ENCODE data around the gene SLC5A9.
"Not testable (repeated sequence)": the region's sequence is repeated elsewhere in the genome, so short reads cannot be mapped to it uniquely, and the experiment has no call there.

Gene SLC5A9
- 0 to 0.19 (median 0) reads per million in 3 experiments for total RNA-seq

DNA sequence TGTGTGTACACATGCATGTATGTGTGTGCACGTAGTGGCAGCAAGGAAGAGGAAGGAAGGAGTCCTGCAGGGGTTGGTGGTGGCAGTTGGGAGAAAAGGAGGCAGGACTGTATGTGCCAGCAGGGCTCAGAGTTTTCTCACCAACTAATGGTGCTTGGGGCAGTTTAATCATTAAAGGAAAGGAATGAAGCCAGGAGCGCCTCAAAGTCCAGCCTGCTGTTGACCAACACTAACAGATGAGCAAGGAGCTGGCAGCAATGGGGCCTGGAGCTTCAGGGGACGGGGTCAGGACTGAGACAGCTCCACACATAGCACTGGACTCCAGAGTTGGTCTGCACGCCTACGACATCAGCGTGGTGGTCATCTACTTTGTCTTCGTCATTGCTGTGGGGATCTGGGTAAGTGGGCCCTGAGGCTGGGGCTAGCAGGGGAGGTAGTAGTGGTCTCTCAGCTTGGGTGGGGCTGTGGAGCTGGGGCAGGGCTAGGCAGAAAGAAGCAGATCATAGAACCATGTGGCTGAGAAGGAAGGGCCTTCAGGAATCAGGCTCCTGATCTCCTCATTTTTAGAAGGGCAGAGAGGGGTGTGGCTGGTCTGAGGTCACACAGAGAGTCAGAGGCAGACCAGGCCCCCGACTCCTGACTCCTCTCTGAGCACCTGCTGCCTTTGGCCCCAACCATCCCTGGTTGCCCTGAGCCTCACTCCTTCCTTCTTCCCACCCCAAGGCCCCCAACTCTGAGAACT is at the start of gene SLC5A9:
TSS of gene SLC5A9 (plus strand) at position 216 of the 742 bp plus-strand sequence. CDS start at position 237, 21 bp downstream.
- DNase-seq: no peak

DNA sequence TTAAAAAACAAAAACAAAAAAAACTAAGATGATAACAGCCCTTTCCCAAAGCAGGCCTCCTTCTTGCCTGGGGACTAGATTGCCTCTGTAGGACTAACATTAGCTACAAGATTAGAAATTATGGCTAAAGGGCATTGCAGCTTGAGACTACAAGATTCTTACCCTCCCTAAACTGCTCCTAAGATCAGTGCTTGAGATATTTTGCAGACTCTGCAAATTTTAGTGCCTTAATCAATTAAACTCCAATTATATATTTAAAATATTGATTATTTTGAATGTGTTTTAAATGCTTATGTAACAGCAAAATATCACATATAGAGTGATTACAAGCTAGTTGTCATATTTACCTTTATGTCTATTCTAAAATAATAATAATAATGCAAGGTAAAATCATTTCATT is 47.4 kb upstream of the SLC5A9 start:
- DNase-seq: no peak

DNA sequence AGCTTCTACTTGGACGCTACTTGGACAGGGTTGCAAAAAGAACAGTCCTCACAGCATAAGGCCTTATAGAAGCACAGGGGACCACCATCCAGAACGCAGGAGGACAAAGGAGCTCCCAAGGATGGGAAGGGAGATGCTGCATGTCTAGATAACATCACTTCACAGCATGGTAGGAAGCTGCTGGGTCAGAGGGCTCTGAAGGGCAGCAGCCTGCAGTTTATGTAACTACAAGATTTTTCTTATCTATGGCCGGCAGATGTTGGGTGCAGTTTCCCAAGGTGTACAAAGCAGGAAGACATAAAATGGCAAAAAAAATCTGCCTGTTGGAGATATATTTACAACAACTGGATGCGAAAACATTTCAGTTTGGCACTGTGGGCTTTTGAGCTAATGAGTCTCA is 45.3 kb upstream of the SLC5A9 start:
- no peak for DNase-seq

DNA sequence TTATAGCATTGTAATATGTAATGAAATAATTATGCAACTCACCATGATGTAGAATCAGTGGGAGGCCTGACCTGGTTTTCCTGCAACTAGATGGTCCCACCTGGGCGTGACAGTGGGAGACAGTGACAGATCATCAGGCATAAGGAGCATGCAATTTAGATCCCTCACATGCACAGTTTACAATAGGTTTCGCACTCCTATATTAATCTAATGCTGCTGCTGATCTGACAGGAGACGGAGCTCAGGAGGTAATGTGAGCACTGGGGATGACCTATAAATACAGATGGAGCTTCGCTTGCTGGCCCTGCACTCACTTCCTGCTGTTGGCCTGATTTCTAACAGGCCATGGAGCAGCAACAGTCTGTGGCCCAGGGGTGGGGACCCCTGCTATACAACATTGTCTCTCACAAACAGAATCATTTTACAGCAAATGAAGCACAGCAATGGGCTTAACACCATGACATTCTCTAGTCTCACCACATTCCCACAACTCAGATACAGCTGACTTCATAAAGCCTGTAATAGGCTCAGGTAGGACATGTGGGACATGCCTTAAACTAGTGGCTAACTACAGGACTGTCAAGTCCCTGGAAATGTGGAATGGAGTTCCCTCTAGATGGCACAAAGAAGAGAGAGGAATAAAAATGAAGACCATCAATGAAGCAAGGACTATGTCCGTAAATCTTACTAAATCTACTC is 40.7 kb upstream of the SLC5A9 start:
- DNase-seq: no peak

DNA sequence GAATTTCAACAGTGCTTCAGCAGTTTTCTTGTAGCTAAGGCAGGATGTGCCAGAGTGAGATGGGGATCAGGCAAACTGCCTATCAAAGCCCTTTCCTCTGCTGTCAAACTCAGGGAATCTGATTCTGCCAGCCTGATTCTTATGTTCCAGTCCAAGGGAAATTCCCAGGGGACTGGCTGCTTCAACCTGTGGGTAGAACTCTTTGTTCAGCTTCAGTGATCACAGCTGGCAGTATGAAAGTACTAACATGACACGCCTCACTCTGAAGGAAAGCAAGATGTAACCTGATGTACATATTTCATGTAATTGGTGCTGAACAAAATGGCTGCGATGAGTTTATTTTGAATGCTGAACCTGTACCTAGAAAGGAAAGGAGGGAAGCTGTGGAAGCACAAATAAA is 40.1 kb upstream of the SLC5A9 start:
- DNase-seq: no peak

DNA sequence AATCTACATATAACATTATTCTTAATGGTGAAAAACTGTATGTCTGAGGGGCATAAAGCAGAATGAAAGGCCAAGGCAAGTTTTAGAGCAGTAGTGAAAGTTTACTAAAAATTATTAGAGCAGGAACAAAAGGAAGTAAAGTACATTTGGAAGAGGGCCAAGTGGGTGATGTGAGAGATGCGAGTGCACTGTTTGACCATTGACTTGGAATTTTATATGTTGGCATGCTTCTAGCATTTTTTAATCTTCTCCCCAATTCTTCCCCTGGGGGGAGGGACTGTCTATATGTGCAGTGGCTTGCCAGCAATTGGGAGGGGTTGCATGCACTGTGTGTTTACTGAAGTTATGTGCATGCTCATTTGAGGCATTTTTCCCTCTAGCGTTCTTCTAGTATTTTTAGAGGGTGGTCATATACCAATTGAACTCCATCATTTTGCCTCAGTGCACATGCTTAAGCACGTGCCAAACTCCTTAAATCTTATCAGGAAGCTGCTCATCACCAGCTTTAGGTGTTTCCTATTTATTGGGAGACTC is 36.1 kb upstream of the SLC5A9 start:
- DNase-seq: no peak

DNA sequence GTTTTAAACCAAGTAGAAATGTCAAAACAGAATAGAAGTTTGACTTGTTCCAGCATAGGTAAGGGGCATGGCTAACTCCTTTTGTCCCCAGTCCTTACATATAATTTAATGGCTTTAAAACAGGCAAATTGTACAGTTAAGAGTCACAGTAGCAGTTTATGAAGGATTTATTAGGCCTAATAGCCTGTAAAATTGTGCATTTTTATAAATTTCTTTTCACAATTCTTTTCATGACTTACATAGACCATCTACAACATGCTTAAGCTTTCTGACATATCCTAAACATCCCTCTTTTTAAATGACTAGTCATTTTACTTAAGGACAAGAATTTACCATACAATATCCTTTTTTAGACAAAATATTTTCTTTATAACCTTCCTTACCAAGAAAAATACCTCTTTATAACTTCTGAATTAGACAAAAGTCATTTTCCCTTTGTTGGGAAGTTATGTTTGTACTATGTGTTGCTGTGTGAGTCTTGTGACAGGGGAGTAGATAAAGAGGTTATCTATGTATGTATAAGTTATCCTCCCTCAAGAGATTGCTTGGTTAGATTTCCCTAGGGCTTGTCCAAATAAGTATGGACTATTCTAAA is 34.5 kb upstream of the SLC5A9 start:
- DNase-seq: no peak

DNA sequence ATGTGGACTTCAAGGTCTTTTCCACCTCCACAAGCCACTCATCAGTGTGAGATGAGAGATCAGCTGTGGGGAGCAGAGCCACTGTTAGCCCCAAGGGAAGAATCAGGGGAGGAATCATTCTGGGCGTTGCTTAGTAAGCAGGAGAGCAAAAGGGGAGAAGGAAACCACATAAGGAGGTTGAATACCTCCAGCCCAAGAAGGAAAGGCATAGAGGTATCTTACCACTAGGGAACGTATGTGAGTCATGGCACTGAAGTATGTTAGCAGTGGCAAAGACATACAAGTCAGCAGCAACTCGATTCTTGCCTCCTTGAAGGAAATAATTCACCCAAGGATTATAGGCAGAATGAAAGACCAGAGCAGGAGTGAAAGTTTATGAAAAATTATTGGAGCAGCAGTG is 31.6 kb upstream of the SLC5A9 start:
- DNase-seq: no peak

DNA sequence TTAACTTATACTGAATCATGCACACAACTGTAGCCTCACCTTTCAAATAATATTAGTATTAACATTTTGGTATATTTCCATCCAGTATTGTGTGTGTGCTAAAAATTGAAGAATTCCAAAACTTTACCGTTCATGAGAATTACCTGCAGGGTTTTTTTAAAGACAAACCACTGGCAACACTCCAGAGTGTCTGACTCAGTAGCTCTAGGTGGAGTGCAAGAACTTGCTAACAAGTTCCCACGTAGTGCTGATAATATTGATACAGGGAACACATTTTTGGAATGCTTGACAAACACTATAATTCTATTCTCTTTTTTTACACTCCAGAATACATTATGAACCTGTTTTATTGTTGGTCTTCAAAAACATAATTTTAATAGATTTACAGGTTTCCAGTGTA is 27.7 kb upstream of the SLC5A9 start:
- DNase-seq: no peak

DNA sequence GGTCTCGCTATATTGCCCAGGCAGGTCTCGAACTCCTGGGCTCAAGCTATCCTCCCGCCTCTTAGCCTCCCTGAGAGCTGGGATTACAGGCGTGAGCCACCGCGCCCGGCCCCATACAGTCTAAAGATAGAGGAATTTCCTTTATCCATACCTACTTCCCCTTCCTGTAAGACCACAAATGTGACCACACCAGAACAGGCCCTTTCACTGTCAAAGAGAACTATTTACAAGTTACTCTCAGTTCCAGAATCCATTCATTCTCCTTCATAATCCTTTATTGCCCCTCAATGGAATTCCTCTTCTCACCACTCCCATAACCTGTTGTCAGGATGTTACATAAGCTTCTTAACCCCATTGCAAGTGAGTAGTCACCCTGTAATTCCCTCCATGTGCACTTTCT is 26.3 kb upstream of the SLC5A9 start:
- no peak for DNase-seq

DNA sequence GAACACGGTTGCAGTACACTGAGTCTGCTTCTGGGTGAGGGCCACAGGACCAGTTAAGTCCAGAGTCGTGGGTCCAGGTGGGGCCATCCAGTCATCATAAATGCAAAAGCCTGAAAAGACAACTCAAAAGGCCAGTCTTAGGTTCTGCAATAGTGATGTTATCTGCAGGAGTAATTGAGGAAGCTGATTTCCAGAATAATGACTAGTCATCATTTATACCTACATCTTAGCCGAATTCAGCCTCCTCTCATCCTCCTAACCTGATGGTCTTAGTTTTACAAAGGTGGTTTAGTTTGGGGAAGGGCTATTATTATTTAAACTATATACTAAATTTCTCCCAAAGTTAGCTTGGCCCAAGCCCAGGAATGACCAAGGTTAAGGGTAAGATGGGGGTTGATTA is 23.5 kb upstream of the SLC5A9 start:
- DNase-seq: no peak

DNA sequence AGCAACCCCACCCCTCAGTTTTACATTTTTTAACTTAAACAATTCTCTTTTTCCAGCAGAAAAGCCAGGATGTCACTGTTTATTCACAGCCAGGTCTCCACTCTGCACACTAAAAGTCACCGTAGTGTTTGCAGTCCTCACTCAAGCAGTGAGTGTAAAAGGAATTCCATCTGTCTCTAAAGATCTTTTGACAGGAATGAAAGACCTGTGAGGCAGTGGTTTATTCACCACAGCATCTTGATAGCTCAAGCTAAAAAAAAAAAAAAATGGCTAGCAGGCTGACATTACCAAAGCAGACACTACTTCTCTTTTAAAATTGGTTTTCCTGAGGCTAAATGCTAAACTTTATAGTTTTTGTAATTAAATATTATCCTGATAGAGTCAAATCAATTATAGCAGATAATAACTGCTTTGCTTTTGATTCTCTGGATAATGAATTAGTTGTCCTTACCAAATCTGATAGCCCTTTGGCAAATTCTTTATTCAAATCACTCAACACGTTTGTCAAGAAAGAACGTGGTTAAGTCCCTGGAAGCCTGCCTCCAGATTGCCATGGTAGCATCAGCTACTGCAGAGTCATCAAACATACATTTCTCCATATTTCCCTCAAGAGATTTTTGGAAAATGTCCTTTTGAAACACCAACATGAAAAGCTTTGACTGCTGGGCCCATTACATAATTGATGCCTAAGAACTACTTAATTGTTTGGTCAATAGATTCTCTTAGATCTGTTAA is 22.2 kb upstream of the SLC5A9 start:
- no peak for DNase-seq

DNA sequence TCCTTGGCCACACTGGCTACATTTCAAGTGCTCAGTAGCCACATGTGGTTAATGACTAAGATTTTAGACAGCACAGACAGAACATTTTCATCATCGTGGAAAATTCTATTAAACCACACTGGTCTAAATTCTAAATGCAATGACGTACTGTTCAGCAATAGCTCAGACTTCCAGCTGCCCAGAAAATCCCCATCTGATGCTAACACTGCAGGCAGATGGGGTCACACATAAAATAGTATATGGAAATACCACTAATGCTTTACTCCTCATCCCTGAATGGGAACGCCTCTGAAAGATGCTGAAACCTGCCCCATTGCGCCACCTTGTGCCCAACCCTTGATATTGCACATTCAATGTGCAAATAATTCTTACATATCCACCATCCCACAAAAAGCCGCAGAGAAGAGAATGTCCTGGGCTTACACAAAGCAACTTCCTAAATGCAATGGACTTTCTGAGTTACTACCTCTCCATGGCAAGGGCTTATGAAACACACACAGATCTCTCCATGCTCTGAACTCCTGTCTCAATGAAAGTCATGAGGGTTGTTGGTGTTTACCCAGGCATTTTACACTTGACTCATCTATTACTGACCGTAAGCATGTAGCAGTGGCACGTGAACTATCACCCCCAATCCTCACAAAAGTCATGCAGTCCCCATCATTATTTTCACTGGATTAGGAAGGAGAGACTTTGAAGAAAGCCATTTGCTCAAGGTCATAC is 20.3 kb upstream of the SLC5A9 start:
- DNase-seq: peak; percentile 10

DNA sequence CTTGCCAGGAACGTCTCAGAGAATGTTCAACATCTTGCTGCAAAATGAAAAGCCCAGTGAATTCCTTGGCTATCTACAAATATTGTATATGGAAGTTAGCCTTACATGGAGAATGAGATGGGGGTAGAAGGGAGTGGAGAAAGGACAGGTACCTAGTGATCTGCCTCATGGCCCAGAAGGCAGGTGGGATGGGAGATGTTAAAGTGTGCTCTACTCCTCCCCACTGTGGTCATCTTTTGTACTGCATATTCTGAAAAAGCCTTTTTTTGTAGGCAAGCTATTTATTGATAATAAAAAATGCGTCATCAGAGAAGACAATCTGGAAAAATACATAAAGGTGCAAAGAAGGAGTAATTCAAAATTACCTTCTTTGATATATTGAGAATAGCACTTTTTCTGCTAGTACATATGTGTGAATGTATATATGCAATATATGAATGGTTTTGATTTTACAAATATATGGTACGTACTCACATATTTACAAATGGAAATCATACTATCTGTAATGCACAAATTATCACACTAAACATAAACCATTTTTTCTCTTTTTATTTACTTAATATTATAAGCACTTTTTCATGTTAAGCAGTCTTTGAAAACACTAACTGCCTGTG is 19.1 kb upstream of the SLC5A9 start:
- no peak for DNase-seq

DNA sequence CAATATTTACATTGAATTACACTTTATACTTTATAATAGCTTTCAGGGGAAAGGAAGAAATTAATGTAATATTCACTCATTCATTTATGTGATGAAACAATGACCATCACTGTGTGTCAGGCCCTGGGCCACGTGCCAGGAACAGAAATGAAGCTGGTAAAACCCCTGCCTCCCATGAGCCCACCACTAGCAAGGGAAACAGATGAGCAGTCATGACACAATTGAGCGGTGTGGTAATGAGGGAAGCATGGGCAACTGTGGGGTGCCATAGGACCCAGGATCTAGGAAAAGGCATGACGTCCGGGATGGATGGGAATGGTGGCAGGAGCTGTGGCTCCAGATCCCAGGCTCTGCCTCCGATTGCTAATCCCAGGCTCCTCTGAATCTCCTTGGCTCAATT is 17.0 kb upstream of the SLC5A9 start:
- no peak for DNase-seq

DNA sequence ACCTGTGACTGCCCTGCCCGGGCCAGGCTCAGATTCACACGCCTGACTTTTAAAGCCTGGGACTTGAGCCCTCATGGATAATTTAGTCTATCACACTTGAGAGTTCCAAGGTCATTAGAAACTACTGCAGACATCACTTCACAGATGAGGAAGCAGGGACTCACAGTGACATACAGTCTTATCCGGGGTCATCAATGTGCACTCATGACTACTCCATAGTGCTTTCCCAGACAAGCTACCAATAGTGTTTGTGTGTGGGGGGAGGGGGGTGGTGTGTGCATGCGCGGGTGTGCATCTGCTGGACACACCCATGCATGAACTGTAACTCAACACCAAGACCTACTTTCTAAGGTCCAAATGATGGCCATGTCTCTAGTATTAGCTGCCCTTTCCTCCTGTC is 16.1 kb upstream of the SLC5A9 start:
- DNase-seq: no peak

DNA sequence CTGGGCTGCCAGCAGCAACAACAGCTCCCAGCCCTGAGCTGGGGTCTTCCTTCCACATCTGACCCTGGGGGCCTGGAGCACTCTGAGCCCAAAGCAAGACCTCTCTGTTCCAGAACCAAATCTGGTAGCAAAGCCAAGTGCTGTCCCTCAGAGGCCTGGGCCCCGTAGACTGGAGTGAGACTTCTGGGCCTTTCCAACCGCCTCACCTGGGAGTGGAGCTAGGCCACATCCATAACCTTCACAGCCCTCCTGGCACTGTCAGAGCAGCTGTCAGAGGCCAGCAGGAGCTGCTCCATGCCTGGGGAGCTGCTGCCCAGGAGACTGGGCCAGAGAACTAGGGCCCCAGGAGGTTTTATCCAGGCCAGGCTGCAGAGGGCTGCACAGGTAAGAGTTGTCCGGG is 15.4 kb upstream of the SLC5A9 start:
- no peak for DNase-seq

DNA sequence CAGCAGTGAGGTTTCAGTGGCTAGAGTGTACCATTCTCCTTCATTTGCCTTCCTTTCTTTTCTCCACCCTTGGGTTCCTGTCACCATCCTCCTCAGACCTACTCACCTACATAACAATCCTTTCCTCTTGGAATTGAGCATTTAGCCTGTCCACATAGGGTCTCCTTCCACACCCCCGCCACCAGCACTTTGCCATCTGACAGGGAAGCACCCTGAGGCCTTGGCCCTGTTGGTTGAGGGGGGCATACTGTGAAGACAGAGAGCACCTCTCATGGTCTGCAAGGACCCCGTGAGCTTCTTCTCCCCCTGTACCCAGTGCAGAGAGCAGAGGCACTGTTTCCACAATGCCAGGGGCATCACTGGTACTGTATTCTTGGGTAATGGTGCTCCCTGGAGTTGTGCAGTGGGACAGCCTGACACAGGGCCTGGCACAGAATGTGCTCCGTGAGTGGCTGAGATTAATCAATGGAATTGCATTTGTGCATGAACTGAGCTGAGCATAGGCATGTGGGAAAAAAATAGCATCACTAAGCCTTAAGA is 14.9 kb upstream of the SLC5A9 start:
- no peak for DNase-seq

DNA sequence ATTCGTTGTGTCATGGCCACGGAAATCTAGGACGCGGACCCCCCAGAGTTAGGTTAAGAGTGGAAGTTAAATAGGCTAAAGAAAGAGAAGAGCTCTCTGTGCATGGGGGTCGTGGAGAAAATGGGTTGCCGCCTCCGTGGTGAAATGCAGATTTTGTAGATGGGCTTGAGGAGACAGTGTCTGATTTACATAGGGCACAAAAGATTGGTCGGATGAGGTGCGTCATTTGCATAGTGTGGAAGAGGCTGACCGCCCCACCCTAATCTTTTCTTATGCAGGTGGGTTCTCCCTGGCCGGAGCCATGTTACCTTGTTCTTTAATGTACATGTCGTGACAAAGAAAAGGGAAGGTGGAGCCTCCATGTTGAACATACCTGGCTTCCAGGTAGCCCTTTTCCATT is 14.3 kb upstream of the SLC5A9 start:
- no peak for DNase-seq

DNA sequence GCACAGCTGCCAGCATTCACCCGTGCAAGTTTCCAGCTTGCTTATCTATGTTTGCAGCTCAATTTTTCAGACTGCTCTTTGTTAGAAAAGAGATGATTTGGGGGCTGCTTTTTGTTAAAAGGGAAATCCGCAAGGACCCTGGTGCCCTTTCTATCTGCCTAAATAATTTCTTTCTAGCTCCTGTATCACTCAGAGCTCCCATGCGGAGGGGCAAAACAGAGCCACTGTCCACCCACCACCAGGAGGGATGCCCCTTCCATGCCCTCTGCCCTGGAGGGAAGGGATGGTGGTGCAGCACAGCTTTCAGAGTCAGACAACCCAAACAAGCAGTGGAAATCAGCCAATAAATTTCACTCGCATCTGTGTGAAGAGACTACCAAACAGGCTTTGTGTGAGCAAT is 13.9 kb upstream of the SLC5A9 start:
- DNase-seq: no peak

DNA sequence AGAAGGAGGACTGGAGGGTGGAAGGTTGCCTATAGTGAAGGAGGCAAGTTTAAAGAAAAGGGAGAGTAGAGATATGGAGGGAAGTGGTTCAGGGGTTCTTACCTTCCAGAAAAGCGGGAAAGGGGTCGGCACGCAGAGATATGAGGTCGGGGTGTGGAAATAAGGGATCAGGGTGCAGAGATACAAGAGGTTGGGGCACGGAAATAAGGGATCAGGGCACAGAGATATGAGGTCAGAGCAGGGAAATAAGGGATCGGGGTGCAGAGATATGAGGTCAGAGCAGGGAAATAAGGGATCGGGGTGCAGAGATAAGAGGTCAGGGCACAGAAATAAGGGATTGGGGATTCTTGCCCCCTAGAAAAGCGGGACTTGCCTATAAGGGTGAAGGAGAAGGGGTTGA is 9.1 kb upstream of the SLC5A9 start:
- DNase-seq: not testable (repeated sequence)

DNA sequence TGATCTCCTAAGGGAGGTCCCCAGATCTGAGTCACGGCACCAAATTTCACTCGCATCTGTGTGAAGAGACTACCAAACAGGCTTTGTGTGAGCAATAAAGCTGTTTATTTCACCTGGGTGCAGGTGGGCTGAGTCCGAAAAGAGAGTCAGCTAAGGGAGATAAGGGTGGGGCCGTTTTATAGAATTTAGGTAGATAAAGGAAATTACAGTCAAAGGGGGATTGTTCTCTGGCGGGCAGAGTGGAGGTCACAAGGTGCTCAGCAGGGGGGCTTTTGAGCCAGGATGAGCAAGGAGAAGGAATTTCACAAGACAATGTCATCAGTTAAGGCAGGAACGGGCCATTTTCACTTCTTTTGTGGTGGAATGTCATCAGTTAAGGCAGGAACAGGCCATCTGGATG is 8.2 kb upstream of the SLC5A9 start:
- DNase-seq: not testable (repeated sequence)

Measured in central memory CD4-positive, alpha-beta T cell (primary cell).